ENCODE measurements around the gene ZBTB44. TPM values are rescaled to one million over a fixed set of nuclear protein-coding genes. Genes with fewer than 3 reads are reported as not detected.

ZBTB44 gene
- total RNA-seq, 5 donors from 2014 or later (not counting 1 experiment from before 2014, with no cell fraction given), result 48.4 to 68.1 (median 65.2) TPM

GRCh38 chr11:130304651-130305050 is 10.1 kb downstream of the ZBTB44 start:
- Mint-ChIP-seq H3K27me3 (no peaks in the 10 kb centered on the region), H3K4me1 (peaks cover 62 to 68% (median 64%) of the 10 kb centered on the region in 3 donors), H3K27ac (peak overlapping the region in 1 of 2 donors; percentile 4), H3K4me3 (peak overlapping the region in 1 of 3 donors; percentile 34), H3K36me3 (peaks cover 40% of the 10 kb centered on the region), H3K9me3 (peaks cover 0 to 3% (median 0%) of the 10 kb centered on the region in 3 donors)
- ChIA-PET CTCF (no interaction called here), POLR2A (interaction anchor here in 1 of 2 donors (0.6 to 0.8 kb wide), 2 partner anchors 13 to 16 kb away, joined by 3 to 5 read pairs; no protein-coding TSS in a partner anchor)
- peaks cover 0 to 10% of the 10 kb centered on the region in 2 donors for H3K36me3 ChIP-seq (ENCODE audit: control insufficient read depth in 2 of 2, extremely low read depth in 1 of 2, insufficient read depth in 1 of 2, low read length in 1 of 2)
- H3K9me3 ChIP-seq, result no peaks in the 10 kb centered on the region
- DNase-seq, result no peak
- no peaks in the 10 kb centered on the region for H3K27me3 ChIP-seq (replicated peaks in 1 of 2; ENCODE audit: control insufficient read depth in 2 of 2, extremely low read depth in 1 of 2, insufficient read depth in 2 of 2, low read length in 1 of 2)
- no peak overlapping the region for H3K27ac ChIP-seq (ENCODE audit: low read length)
- H3K4me1 ChIP-seq (ENCODE audit: control insufficient read depth in 1 of 2, extremely low read depth in 1 of 2, insufficient read depth in 2 of 2, low read length in 2 of 2), result peaks cover 0 to 3% of the 10 kb centered on the region in 2 experiments
- ATAC-seq (replicated peaks in 1 of 4), result no peak
- WGBS (ENCODE audit: insufficient coverage), result no CpG with 5 or more reads among the region's 2 CpGs
- H3K4me3 ChIP-seq (ENCODE audit: control insufficient read depth in 1 of 2, extremely low read depth in 1 of 2, low read length in 1 of 2), result no peak overlapping the region

GRCh38 chr11:130301002-130301401 is 13.7 kb downstream of the ZBTB44 start:
- H3K27ac Mint-ChIP-seq, result peak overlapping the region in 1 of 2 donors; percentile 4
- H3K4me3 ChIP-seq (ENCODE audit: control insufficient read depth in 1 of 2, extremely low read depth in 1 of 2, low read length in 1 of 2), result no peak overlapping the region
- ATAC-seq (replicated peaks in 1 of 4) (no peak), DNase-seq (no peak)
- peaks cover 0 to 3% (median 0%) of the 10 kb centered on the region in 3 donors for H3K9me3 Mint-ChIP-seq
- H3K36me3 ChIP-seq (ENCODE audit: control insufficient read depth in 2 of 2, extremely low read depth in 1 of 2, insufficient read depth in 1 of 2, low read length in 1 of 2), result peaks cover 0 to 4% of the 10 kb centered on the region in 2 donors
- H3K36me3 Mint-ChIP-seq, result peaks cover 35% of the 10 kb centered on the region
- POLR2A ChIA-PET, result no interaction called here
- no peaks in the 10 kb centered on the region for H3K27me3 Mint-ChIP-seq
- 100% methylated on average over 3 of the region's 5 CpGs for WGBS (ENCODE audit: insufficient coverage)
- H3K4me1 ChIP-seq (ENCODE audit: control insufficient read depth in 1 of 2, extremely low read depth in 1 of 2, insufficient read depth in 2 of 2, low read length in 2 of 2), result no peaks in the 10 kb centered on the region
- CTCF ChIA-PET, result interaction anchor here in 1 of 2 donors (0.9 kb wide), 1 partner anchor 9 kb away, joined by 3 read pairs; no protein-coding TSS in a partner anchor
- H3K4me3 Mint-ChIP-seq, result no peak overlapping the region
- peaks cover 63 to 65% (median 64%) of the 10 kb centered on the region in 3 donors for H3K4me1 Mint-ChIP-seq
- H3K27me3 ChIP-seq (replicated peaks in 1 of 2; ENCODE audit: control insufficient read depth in 2 of 2, extremely low read depth in 1 of 2, insufficient read depth in 2 of 2, low read length in 1 of 2), result no peaks in the 10 kb centered on the region
- H3K27ac ChIP-seq (ENCODE audit: low read length), result no peak overlapping the region
- no peaks in the 10 kb centered on the region for H3K9me3 ChIP-seq

- H3K27me3 ChIP-seq (replicated peaks in 1 of 2; ENCODE audit: control insufficient read depth in 2 of 2, extremely low read depth in 1 of 2, insufficient read depth in 2 of 2, low read length in 1 of 2), result no peaks in the 10 kb centered on the region
- no peak overlapping the region for H3K4me3 Mint-ChIP-seq
- peaks cover 34% of the 10 kb centered on the region for H3K36me3 Mint-ChIP-seq
- no peak overlapping the region for H3K4me3 ChIP-seq (ENCODE audit: control insufficient read depth in 1 of 2, extremely low read depth in 1 of 2, low read length in 1 of 2)
- ChIA-PET POLR2A (no interaction called here), CTCF (interaction anchor here in 1 of 2 donors (0.9 kb wide), 1 partner anchor 9 kb away, joined by 3 read pairs; no protein-coding TSS in a partner anchor)
- no peaks in the 10 kb centered on the region for H3K4me1 ChIP-seq (ENCODE audit: control insufficient read depth in 1 of 2, extremely low read depth in 1 of 2, insufficient read depth in 2 of 2, low read length in 2 of 2)
- H3K9me3 Mint-ChIP-seq, result peaks cover 0 to 3% (median 0%) of the 10 kb centered on the region in 3 donors
- H3K27ac ChIP-seq (ENCODE audit: low read length), result no peak overlapping the region
- no peaks in the 10 kb centered on the region for H3K27me3 Mint-ChIP-seq
- DNase-seq (no peak), ATAC-seq (replicated peaks in 1 of 4) (no peak)
- H3K36me3 ChIP-seq (ENCODE audit: control insufficient read depth in 2 of 2, extremely low read depth in 1 of 2, insufficient read depth in 1 of 2, low read length in 1 of 2), result peaks cover 0 to 6% of the 10 kb centered on the region in 2 donors
- no CpG with 5 or more reads among the region's 1 CpG for WGBS (ENCODE audit: insufficient coverage)
- H3K9me3 ChIP-seq, result no peaks in the 10 kb centered on the region
- H3K4me1 Mint-ChIP-seq, result peaks cover 62 to 68% (median 65%) of the 10 kb centered on the region in 3 donors
- H3K27ac Mint-ChIP-seq, result no peak overlapping the region
These were observed 14.2 kb downstream of the ZBTB44 start for GRCh38 chr11:130300567-130300966.

GRCh38 chr11:130299978-130300377 is 14.7 kb downstream of the ZBTB44 start:
- Histone ChIP-seq H3K9me3 (no peaks in the 10 kb centered on the region), H3K27me3 (replicated peaks in 1 of 2; ENCODE audit: control insufficient read depth in 2 of 2, extremely low read depth in 1 of 2, insufficient read depth in 2 of 2, low read length in 1 of 2) (no peaks in the 10 kb centered on the region), H3K27ac (ENCODE audit: low read length) (no peak overlapping the region), H3K36me3 (ENCODE audit: control insufficient read depth in 2 of 2, extremely low read depth in 1 of 2, insufficient read depth in 1 of 2, low read length in 1 of 2) (peaks cover 0 to 7% of the 10 kb centered on the region in 2 donors), H3K4me1 (ENCODE audit: control insufficient read depth in 1 of 2, extremely low read depth in 1 of 2, insufficient read depth in 2 of 2, low read length in 2 of 2) (no peaks in the 10 kb centered on the region), H3K4me3 (ENCODE audit: control insufficient read depth in 1 of 2, extremely low read depth in 1 of 2, low read length in 1 of 2) (no peak overlapping the region)
- H3K4me1 Mint-ChIP-seq, result peaks cover 60 to 68% (median 64%) of the 10 kb centered on the region in 3 donors
- H3K27ac Mint-ChIP-seq, result no peak overlapping the region
- CTCF ChIA-PET, result no interaction called here
- POLR2A ChIA-PET, result no interaction called here
- H3K27me3 Mint-ChIP-seq, result no peaks in the 10 kb centered on the region
- peaks cover 32% of the 10 kb centered on the region for H3K36me3 Mint-ChIP-seq
- WGBS (ENCODE audit: insufficient coverage), result 100% methylated on average over 4 of the region's 5 CpGs
- peaks cover 0 to 3% (median 0%) of the 10 kb centered on the region in 3 donors for H3K9me3 Mint-ChIP-seq
- DNase-seq (no peak), ATAC-seq (replicated peaks in 1 of 4) (no peak)
- no peak overlapping the region for H3K4me3 Mint-ChIP-seq

GRCh38 chr11:130295657-130296056 is 19.1 kb downstream of the ZBTB44 start:
- Mint-ChIP-seq H3K36me3 (peaks cover 28% of the 10 kb centered on the region), H3K4me3 (no peak overlapping the region), H3K27ac (no peak overlapping the region), H3K9me3 (no peaks in the 10 kb centered on the region), H3K27me3 (no peaks in the 10 kb centered on the region), H3K4me1 (peaks cover 37 to 58% (median 53%) of the 10 kb centered on the region in 3 donors)
- peaks cover 0 to 6% of the 10 kb centered on the region in 2 donors for H3K36me3 ChIP-seq (ENCODE audit: control insufficient read depth in 2 of 2, extremely low read depth in 1 of 2, insufficient read depth in 1 of 2, low read length in 1 of 2)
- ATAC-seq (replicated peaks in 1 of 4), result no peak
- no peak overlapping the region for H3K27ac ChIP-seq (ENCODE audit: low read length)
- H3K4me1 ChIP-seq (ENCODE audit: control insufficient read depth in 1 of 2, extremely low read depth in 1 of 2, insufficient read depth in 2 of 2, low read length in 2 of 2), result no peaks in the 10 kb centered on the region
- 96% methylated on average over 3 of the region's 4 CpGs for WGBS (ENCODE audit: insufficient coverage)
- H3K27me3 ChIP-seq (replicated peaks in 1 of 2; ENCODE audit: control insufficient read depth in 2 of 2, extremely low read depth in 1 of 2, insufficient read depth in 2 of 2, low read length in 1 of 2), result no peaks in the 10 kb centered on the region
- ChIA-PET POLR2A (no interaction called here), CTCF (interaction anchor here in 1 of 2 donors (0.6 kb wide), 1 partner anchor 567 kb away, joined by 3 read pairs; no protein-coding TSS in a partner anchor)
- H3K9me3 ChIP-seq, result no peaks in the 10 kb centered on the region
- no peak overlapping the region for H3K4me3 ChIP-seq (ENCODE audit: control insufficient read depth in 1 of 2, extremely low read depth in 1 of 2, low read length in 1 of 2)
- no peak for DNase-seq

- peaks cover 19 to 24% (median 22%) of the 10 kb centered on the region in 3 donors for H3K4me1 Mint-ChIP-seq
- no peak overlapping the region for H3K4me3 Mint-ChIP-seq
- ChIA-PET CTCF (interaction anchor here (0.6 to 0.7 kb wide), 7 partner anchors 10 to 211 kb away, joined by 3 to 10 read pairs (median 5); no protein-coding TSS in a partner anchor), POLR2A (interaction anchor here in 1 of 2 donors (0.6 kb wide), 2 partner anchors 23 to 580 kb away, joined by 4 read pairs; no protein-coding TSS in a partner anchor)
- H3K36me3 ChIP-seq (ENCODE audit: control insufficient read depth in 2 of 2, extremely low read depth in 1 of 2, insufficient read depth in 1 of 2, low read length in 1 of 2), result no peaks in the 10 kb centered on the region
- WGBS (ENCODE audit: insufficient coverage), result 93% methylated on average over 2 of the region's 2 CpGs
- no peak overlapping the region for H3K27ac Mint-ChIP-seq
- no peaks in the 10 kb centered on the region for H3K27me3 ChIP-seq (replicated peaks in 1 of 2; ENCODE audit: control insufficient read depth in 2 of 2, extremely low read depth in 1 of 2, insufficient read depth in 2 of 2, low read length in 1 of 2)
- H3K27me3 Mint-ChIP-seq, result no peaks in the 10 kb centered on the region
- H3K4me3 ChIP-seq (ENCODE audit: control insufficient read depth in 1 of 2, extremely low read depth in 1 of 2, low read length in 1 of 2), result no peak overlapping the region
- H3K9me3 Mint-ChIP-seq, result peaks cover 0 to 25% (median 8%) of the 10 kb centered on the region in 3 donors
- peaks cover 6% of the 10 kb centered on the region for H3K9me3 ChIP-seq
- peaks cover 56% of the 10 kb centered on the region for H3K36me3 Mint-ChIP-seq
- H3K27ac ChIP-seq (ENCODE audit: low read length), result no peak overlapping the region
- ATAC-seq (replicated peaks in 1 of 4), result no peak
- no peaks in the 10 kb centered on the region for H3K4me1 ChIP-seq (ENCODE audit: control insufficient read depth in 1 of 2, extremely low read depth in 1 of 2, insufficient read depth in 2 of 2, low read length in 2 of 2)
- DNase-seq, result no peak
These were observed 32.6 kb downstream of the ZBTB44 start for GRCh38 chr11:130282111-130282510.

Data from T-cell (primary cell).